DMS114 treated with DMSO at 0.1 percent for 48 hours (cell line): Measurements from ENCODE around the gene STK25.

Experiments
- DNase-seq: peaks from one replicate; lab custom pipeline; 2025; ENCODE audit not compliant: unreplicated experiment; lab: John Stamatoyannopoulos, UW

STK25 gene

DNA sequence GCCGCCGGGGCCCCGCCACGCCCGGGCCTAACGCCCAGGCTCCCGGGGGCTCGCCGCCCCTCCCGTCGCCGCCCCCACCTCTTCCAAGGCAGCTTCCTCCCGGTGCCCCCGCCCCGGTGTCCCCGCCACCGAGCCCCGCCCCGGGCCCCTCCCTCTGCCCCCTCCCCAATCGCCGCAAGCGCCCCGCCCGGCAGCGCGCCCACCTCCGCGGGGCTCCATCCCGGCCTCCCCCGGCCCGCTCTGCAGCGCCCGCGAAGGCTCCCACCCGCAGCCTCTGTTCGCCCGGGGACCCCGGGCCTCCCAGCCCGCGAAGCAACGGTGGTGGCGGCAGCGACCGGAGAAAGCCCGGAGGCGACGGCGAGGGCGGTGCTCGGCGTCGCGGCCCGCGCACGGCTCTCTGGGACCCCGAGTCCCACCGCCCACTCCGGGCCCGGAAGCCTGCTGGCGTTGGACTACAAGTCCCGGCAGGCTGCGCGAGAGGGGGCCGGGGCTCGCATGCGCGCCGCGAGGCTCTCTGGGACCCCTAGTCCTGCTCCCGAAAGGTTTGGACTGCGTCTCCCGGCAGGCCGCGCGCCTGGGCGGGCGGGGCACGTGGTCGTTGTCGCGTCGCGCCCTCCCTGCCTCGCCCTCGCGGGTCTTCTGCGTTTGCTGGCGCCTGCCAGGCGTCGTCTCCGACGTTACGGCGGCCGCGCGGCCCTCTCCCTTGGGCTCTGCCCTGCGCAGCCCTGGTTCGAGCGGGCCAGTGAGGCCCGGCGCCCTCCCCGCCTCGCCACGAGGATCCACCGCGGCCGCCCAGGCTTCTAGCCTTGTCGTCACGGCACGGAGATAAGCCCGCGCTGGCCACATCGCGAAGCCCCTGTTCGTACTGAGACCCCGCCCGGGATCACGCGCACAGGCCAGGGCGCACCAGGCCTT lies at the start of gene STK25:
STK25 (minus strand) TSS at position 345 of the 915 bp plus-strand sequence. CDS start 549 bp downstream, outside the sequence.
- DNase-seq = peak; percentile 93

DNA sequence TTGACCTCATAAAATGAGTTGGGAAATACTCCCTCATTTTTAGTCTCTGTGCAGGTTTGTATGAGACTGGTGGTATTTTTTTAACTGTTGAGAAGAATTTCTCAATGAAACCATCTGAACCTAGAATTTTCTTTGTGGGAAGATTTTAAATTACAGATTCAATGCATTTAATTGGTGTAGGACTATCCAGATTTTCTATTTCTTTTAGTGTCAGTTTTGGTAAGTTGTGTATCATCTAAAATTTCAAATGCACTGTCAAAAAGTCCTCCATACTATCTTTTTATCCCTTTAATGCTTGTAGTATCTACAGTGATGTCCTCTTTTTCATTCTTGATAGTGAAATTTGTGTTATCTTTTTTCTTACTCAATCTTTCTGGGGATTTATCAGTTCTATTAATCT lies 48.4 kb upstream of the STK25 start:
- no peak for DNase-seq

DNA sequence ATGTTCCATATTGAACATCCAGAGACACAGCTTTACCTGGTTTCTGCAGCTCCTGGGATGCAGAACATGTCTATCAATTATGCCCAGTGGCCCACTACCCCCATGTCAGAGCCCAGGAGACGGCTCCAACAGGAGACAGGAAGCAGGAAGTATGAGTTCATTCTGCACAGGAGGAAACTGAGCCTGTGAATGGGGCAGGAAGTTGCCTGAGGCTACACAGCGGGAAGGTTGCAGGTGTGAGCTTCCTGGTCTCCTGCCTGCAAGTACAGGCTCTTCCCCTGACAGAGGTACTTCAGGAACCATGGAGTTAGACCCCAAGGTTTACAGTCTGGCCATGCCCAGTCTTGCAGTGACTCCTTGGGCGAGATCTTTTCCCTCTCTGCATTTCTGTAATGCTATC lies 47.3 kb upstream of the STK25 start:
- no peak for DNase-seq

DNA sequence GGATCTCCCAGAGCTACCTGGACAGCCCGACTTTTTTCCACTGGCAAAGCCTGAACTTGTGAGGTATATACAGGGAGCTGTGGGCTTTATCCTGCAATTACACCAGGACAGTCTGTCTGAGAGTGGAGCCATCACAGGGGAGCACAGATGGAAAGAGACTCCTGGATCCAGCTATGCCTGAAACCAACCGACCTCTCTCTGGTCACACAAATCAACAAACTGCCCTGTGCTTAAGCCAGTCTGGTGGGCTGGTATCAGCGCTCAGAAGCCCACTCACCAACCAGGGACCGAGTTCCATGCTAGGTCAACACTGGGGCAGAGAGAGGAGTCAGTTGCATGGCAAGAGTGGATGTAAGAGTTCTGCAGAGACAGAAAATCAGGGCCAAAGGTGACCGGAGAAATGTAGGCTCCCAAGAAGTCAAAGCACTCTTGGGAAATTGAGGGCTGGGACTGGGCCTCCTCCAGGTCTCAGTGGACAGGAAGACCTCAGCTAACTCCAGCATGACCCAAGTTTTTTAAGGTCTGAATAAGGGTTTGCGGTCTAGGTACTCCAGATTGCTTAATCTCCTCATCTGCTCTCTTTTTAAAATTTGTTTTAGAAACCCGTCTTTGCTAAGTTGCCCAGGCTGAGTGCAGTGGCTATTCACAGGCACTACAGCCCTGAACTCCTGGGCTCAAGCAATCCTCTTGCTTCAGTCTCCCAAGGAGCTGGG lies 46.4 kb upstream of the STK25 start:
- no peak for DNase-seq

DNA sequence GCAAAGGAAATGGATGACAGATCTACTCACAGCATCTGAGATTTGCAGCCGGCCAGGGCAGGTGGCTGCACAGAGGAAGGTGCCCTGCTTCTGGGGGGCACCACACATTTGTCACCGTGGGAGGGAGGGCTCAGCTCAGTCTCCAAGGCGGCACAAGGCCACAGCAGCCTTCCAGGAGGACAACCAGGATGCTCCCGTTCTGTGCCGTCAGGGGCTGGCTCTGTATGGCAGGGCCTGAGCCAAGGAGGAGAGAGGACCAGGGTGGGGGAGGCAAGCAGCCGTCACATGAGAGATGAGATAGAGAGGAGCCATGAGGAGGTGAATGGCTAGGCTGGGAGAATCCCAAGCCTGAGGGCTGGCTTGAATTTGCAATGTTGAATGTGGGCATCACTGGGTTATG lies 45.6 kb upstream of the STK25 start:
- DNase-seq = no peak

DNA sequence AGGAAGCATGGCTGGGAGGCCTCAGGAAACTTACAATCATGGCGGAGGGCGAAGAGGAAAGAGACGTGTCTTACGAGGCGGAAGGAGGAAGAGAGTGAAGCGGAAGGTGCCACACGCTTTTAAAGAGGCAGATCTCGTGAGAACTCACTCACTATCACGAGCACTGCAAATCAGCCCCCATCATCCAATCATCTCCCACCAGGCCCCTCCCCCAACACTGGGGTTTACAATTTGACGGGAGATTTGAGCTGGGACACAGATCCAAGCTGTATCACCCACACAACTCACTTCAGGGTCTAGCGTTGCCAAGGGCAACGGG lies 45.1 kb upstream of the STK25 start:
- DNase-seq = no peak

DNA sequence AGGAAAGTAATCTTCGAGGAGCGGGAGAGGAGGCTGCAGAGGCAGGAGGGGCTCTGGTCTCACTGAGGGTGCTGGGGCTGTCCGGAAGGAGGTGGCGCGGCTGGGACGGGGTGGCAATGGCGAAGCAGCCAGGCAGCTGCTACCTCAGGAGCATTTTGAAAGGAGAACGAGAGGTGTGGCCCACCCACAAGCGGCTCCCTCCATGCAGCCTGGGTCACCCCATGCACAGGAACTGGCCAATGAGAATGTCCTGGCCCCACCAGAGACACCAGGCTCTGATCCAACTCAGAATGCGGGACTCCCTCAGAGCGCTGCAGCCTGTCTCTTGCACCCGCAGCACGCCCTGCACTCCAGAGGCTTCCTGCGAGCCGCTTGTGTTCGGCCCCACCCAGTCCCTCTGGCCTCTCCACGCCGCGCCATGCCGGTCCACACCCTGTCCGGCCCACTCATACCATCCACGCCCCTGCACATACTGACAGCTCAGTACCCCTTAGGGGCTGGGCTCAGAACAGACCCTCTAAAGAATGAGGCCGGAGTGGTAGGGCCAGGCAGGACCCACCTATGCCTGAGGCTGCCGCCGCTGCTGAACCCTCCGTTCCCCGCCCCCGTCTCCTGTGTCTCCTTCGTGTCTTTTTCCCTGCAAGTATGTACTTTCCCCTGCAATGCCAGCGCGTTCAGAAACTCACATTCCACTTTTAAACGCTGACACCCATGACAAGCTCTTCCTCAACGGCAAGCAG lies 43.8 kb upstream of the STK25 start:
- no peak for DNase-seq

DNA sequence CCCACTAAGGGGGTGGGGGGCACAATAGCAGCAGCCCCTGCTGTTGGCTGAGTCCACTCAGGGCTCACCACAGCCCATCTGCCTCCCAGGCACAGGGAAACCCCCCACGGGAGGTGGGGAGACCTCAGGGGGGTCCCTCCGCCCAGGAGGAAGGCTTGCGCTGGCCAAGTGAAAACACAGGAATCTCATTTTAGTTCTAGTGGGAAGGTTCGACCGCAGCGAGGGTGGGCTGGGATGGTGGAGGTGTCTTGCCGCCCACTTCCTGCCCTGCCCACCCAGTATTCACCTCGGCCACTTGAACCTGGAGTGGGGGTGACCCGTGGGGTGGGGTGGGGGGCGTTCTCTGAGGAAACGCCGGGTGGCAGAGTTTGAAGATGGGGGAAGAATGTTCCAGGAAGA lies 43.2 kb upstream of the STK25 start:
- DNase-seq = no peak

DNA sequence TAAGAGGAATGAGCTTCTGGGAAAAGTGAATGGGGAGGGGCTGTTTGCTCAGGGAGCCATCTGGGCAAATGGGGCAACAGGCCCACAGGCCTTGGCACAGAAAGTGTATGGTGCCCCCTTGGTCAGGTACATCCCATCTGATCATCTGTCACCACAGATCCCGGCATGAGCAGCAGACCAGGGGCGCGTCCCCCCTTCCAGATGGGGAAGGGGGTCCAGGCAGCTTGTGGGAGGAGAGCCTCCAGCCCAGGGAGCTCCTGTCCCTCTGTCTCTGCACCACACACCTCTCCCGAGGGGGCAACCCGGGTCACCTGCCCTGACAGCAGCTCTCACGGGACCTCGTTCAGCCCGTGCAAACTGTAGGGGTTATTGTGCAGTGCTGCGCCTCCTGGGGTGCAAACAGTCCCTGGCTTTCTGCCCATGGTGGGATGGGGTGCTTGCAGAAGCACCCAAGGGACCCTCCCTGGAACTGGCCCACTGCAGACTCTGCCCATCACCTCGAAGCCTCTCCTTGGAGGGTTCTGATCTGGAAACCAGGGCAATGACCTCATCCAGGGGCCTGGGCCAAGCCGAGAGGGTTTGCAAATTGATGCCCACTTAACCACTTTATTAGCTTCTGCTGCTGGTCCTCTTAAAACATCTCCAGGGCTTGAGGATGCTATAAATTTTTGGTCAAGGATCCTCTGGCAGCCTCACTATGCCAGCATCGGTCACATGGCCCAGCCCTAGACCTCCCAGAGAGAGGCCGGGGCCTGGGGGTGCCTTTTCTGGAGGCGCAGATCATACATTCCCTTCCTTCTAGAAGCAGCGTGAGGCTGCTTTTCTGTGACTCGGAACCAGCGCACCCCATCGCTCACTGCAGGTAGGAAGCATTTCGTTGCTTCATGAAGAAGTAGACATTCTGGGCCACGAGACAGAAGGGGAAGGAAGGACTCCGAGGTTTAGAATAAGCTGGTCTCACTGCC lies 42.5 kb upstream of the STK25 start:
- DNase-seq = no peak

DNA sequence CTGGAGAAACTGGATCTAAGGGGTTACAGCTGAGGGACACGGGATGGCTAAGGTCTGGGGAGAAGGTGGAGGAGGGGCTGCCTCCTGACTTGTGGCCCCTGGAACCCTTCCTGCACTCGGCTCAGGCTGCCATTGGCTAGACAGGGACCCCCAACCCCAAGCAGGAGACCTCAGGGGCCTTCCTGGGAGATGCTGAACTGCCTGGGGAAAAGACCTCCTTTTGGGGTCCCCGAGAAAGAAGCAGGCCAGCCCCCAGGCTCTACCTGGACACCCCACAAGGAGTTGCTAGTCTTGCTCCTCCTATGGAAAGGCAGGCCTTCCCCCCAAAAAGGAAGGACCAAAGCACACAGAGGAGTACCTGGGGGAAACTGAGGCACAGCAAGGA lies 40.1 kb upstream of the STK25 start:
- DNase-seq = no peak

DNA sequence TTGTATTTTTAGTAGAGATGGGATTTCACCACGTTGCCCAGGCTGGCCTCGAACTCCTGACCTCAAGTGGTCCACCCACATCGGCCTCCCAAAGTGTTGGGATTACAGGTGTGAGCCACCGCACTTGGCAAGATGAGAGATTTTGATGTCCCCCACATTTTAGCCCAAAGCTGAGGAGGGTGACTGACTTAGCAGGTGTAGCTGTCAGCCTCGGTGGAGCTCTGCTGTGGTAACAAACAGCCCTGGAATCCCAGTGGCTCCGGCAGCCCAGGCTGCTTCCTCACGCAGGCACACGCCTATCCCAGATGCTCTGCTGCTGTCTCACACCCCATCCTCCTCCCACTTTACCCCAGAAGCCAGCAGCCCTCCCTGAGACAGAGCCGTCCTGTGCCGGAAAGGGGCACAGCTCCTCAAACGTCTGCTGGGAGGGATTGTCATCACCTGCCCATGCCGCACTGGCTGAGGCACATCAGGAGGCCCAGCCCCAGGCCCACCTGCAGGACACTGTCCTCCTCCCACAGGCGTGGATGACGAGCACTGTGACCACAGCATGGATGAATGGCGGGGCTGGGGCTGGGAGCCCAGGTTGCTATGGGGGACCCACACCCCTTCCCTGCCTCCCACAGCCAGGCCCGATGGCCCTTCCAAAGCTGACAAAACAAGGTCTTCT lies 39.5 kb upstream of the STK25 start:
- DNase-seq = no peak

DNA sequence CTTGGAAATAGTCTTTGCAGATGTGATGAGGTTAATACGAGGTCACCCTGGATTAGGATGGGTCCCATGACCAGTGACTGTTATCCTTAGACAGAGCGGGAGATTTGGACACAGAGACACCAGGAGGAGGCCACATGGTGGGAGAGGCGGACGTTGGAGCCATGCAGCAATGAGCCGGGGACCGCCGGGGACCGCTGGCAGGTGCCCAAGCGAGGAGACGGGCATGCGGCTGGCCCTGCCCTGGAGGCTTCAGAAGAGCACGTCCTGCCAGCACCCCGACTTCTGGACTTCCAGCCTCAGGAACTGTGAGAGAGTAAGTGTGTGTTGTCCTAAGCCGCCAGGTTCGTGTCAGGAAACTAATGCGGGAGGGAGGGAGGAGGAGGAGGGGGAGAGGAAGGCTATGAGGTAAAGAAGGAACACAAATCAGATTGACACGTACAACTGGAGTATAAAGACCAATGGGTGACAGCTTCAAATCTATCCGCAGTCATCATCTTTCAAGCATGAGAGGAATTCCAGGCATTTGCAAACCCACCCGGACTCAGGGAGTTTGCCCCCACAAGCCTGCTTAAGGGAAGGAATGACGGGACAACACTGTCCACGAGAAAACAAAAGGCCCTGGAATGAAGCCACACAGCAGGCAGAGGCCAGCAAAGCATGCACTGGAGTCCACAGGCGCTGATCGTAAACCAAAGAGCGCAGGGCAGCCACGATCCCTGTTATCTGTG lies 38.6 kb upstream of the STK25 start:
- DNase-seq = no peak

DNA sequence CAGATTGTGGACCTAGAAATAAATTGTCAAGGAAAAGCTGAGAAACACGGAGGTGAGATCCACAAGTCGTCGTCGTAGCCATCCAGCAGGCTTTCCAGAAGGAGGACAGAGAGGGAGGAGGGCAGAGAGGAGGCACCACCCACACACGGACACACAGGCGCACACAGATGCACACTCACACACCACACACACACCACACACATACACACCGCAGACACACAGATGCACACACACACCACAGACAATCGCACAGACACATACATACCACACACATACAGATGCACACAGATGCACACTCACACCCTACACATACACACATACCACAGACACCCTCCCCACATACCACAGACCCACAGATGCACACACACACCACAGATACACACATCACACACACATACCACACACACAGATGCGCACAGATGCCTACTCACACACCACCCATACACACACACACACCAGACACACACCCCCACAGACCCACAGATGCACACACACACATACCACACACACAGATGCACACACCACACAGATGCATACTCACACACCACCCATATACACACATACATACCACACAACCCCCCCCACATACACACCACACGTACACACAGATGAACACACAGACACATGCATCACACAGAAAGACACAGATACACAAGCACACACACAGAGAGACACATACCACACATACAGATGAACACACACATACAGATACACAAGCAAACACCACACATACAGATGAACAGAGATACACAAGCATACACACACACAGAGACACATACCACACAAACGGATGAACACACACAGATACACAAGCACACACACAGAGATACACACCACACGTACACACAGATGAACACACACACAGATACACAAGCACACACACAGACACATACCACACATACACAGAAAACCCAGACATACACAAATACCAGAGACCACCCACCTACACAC lies 37.4 kb upstream of the STK25 start:
- no peak for DNase-seq

DNA sequence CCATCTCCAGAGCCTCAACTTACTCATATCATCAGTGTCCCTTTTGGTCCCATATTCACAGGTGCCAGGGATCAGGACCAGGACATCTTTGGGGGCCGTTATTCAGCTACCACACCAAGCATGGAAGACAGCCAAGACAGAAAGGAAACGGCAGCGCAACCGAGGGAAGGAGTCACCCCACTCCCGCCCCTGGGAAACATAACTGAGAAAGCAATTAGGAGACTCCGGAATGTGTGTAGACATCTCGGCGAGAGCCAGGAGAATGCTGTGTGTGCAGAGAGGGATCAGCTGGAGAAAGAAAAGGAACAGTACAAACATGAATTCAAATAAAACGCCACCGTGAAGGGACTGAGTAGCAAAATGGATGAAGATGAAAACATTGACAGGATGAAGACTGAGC lies 36.7 kb upstream of the STK25 start:
- no peak for DNase-seq

DNA sequence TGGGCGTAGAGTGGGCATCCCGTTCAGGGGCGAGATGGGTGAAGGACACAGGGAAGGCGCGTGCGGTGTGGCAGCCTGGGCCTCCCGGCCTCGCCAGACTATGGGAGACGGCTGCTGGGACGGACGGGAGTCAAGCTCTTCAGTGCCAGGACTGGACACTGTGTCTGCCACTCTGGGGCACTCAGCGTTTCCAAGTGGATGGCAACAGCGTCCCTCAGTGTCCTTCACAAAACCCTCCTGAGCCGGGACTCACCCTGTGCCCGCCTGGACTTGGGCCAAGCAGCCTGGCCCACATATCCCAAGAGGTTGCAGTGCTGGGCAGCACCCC lies 33.9 kb upstream of the STK25 start:
- DNase-seq = no peak

DNA sequence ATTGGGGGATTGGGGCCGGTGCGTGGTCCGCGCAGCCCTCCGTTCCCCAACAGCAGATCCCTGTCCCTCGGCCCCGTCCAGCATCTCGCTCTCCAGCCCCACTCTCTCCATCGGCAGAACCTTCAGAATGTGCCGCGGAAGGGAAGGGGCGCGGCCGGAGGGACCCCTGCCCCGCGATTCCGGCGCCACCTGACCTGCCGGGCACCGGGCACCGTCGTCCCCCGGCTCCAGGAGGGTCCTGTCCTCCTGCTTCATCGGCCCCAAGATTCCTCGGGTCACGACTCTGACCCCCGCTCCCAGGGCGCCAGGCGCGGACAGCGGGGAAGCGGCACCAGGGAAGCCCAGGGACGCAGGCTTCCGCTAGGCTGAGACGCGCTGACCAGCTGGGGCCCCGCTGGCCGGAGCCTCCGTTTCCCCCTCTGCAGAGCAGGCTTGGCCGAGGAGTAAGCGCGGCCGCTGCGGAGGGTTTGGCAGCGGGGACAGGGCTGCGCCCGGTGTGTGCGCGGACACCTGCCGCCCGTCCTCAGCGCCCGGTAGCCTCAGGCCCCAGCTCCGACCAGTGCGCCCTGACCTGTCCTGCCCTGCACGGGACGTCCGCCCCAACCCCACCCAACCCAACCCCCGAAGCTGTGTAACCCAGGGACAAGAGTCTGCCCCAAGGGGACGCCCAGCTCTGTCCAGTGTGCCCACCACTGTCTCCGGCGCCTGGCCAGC lies 33.3 kb upstream of the STK25 start:
- DNase-seq = no peak

DNA sequence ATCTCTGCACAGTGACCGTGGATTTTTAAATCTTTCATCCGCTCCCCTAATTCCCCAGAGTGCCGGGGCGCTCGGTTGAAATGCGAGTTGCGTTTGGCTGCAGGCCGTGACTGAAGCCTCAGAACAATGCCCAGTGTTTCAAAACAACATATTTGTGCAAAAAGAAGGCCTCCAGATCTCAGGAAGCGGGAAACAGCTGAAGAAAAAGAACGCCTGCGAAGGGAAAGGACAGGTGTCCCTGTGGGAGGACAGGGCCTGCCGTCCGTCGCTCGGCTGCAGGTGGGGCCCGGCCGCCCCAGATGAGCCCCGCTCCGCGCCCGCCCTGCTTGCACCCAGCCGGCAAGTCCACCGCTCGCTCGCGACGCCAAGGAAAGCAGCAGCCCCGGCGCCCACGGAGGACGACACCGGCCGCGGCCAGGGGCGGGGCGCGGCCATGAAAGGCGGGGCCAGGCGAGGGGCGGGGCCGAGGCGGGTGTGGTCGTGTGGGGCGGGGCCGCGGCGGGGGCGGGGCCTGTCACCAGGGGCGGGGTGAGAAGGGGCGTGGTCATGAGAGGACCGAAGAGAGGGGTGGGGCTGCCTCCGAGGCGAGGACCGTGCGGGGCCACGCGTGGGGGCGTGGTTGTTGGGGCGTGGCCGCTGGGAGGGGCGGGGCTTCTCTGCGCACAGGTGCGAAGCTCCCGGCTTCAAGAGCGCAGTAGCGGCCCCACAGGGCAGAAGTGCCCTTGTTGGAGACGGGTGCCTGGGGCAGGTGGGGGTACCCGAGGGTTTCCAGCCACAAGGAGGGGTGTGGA lies 32.6 kb upstream of the STK25 start:
- peak; percentile 15 for DNase-seq
